Measurements from ENCODE around the gene PPM1D.
"Not testable (repeated sequence)": the region's sequence is repeated elsewhere in the genome, so short reads cannot be mapped to it uniquely, and the experiment has no call there.

Gene PPM1D

GRCh38 chr17:60623415-60623814 is 23.4 kb downstream of the PPM1D start:
- no peak for DNase-seq

DNA sequence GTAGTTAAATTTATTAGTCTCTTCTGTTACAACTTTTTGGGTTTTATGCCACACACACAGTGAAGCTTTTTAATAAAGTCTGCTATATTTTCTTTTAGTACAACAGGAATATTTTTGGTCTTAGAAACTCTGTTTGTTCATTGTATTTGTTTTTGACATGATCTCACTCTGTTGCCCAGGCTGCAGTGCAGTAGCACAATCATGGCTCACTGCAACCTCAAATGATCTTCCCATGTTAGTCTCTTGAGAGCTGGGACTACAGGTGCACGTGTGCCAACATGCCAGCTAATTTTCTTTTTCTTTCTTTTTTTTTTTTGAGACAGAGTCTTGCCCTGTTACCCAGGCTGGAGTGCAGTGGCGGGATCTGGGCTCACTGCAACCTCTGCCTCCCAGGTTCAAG is 27.1 kb downstream of the PPM1D start:
- DNase-seq, result no peak

DNA sequence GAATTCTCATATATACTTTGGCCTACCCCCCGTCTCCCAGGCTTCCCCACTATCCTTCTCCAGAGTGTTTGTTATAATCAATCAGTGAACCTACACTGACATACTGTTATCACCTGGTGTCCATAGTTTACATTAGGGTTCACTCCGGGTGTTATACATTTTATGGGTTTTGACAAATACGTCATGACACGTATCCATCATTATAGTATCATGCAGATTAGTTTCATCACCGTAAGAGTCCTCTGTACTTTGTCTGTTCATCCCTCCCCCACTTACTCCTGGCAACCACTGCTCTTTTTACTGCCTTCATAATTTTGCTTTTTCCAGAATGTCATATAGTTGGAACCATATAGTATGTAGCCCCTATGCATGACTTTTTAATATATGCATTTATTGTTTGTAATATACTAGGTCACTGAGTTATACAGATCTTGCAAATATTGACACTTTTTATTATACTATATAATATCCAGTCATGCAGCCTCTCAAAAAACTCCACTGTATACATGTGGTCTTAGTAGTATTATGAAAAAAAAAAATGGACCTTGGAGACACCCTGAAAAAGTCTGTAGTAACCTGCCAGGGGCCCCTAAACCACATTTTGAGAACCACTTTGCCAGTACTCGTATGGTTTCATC is 28.4 kb downstream of the PPM1D start:
- DNase-seq, result no peak

- no peak for DNase-seq
Observed at GRCh38 chr17:60629120-60629519, 29.1 kb downstream of the PPM1D start.

GRCh38 chr17:60630352-60630751 is 30.4 kb downstream of the PPM1D start:
- no peak for DNase-seq

DNA sequence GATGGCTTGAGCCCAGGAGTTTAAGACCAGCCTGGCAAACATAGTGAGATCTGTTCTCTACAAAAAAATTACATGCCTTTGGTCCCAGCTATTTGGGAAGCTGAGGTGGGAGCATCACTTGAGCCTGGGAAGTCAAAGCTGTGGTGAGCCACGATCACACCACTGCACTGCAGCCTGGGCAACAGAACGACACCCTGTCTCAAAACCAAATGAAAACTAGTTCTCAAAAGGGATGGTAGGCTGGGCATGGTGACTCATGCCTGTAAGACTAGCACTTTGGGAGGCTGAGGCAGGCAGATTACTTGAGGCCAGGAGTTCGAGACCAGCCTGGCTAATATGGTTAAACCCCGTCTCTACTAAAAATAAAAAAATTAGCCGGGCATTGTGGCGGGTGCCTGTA is 31.1 kb downstream of the PPM1D start:
- no peak for DNase-seq

DNA sequence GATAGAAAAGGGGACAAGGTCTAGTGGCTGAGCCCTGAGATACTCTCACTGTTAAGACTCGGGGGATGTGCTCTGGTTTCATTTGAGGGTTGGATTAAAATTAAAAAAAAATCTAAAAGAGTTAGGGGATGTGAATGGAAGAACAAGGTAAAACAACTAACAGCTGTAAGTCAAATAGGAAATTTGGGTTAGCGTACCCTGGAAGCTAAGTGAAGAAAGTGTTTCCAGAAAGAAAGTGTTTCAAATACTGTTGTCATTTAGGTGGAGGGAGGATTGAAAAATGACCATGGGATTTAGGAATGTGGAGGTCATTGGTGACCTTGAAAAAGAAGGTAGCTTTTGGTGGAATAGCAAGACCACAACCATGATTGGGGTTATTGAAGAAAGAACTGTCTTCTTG is 37.7 kb downstream of the PPM1D start:
- DNase-seq, result no peak

GRCh38 chr17:60639019-60639330 is 39.0 kb downstream of the PPM1D start:
- DNase-seq, result no peak

GRCh38 chr17:60640503-60640902 is 40.5 kb downstream of the PPM1D start:
- DNase-seq, result peak; percentile 20

DNA sequence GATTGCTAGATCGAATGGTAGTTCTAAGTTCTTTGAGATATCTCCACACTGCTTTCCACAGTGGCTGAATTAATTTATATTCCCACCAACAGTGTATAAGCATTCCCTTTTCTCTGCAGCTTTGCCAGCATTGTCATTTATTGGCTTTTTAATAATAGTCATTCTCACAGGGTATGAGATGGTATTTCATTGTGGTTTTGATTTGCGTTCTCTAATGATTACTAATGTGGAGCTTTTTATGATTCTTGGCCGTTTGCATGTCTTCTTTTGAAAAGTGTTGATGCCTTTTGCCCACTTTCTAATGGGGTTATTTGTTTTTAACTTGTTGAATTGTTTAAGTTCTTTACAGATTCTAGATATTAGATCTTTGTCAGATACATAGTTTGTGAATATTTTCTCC is 41.1 kb downstream of the PPM1D start:
- DNase-seq, result no peak

DNA sequence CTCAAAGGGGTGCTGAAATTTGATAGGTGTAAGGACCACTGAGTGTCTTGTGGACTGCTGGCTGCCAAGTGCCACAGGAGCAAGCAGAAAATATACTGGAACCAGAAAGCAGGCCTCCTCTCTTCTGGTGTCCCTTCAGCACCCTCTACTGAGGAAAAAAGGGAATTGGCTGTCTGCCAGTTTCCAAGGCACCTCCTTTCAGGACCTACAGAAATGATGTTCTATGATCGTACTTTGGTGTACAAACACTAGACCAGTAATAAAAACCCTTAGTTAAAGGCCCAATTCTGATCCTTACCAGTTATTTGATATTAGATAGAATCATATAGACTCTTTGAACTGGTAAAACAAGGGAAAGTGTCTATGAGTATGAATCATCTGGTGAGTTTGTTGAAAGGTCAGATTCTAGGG is 41.8 kb downstream of the PPM1D start:
- DNase-seq, result peak; percentile 88

GRCh38 chr17:60645918-60646523 is 46.0 kb downstream of the PPM1D start:
- DNase-seq, result no peak

- no peak for DNase-seq
Observed at GRCh38 chr17:60646701-60647100, 46.7 kb downstream of the PPM1D start.

DNA sequence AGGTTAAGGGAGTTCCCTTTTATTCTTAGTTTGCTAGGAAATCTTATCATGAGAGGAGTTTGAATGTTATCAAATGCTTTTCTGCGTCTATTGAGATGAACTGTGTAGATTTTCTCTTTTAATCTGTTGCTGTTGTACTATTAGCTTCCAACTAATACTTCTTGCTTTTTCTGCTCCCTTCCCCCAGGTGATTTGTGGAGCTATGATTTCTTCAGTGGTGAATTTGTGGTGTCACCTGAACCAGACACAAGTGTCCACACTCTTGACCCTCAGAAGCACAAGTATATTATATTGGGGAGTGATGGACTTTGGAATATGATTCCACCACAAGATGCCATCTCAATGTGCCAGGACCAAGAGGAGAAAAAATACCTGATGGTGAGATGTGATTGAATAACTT is 47.7 kb downstream of the PPM1D start:
- DNase-seq, result no peak

DNA sequence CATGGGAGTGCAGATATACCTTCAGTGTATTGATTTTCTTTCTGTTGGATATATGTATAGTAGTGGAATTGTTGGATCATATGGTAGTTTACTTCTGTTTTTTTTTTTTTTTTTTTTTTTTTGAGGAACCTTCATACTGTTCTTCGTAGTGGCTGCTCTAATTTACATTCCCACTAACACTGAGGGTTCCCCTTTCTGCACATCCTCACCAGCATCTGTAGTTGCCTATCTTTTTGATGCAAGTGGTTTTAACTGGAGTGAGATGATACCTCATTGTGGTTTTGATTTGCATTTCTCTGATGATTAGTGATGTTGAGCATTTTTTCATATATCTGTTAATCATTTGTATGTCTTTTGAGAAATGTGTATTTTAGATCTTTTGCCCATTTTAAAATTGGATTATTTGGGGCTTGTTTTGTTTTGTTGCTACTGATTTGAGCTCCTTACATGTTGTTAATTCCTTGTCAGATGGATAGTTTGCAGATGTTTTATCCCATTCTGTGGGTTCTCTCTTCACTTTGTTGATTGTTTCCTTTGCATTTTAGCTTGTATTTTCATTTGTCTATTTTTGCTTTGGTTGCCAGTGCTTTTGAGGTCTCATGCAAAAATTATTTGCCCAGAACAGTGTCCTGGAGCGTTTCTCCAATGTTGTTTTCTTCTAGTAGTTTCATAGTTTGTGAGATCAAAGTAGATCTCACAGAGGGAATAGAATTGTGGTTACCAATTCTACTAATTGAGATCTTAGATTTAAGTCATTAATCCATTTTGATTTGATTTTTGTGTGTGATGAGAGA is 52.7 kb downstream of the PPM1D start:
- DNase-seq, result peak; percentile 68

- DNase-seq, result no peak
Observed at GRCh38 chr17:60653569-60653968, 53.6 kb downstream of the PPM1D start.

- DNase-seq, result peak; percentile 17
Observed at GRCh38 chr17:60656499-60656898, 56.5 kb downstream of the PPM1D start.

DNA sequence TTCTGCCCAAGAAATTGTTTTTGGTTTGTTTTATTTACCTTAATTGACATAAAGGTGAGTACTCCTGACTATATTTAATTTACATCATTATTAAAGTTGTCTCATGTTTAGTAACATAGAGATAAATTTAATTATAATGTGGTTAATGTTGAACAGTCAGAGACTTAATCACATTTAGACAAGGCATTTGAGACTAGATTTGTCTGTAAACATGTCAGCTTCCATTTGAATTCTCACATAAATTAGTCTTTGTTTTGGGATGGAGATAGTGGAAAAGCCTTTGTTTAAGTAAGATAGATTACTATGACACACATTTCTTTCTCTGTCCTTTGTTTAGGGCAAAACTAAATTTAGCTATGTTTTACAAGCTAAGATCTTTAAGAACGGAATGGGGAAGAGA is 59.2 kb downstream of the PPM1D start:
- DNase-seq, result no peak

GRCh38 chr17:60661489-60661888 is 61.5 kb downstream of the PPM1D start:
- DNase-seq, result no peak

GRCh38 chr17:60664022-60664421 is 64.0 kb downstream of the PPM1D start:
- no peak for DNase-seq

DNA sequence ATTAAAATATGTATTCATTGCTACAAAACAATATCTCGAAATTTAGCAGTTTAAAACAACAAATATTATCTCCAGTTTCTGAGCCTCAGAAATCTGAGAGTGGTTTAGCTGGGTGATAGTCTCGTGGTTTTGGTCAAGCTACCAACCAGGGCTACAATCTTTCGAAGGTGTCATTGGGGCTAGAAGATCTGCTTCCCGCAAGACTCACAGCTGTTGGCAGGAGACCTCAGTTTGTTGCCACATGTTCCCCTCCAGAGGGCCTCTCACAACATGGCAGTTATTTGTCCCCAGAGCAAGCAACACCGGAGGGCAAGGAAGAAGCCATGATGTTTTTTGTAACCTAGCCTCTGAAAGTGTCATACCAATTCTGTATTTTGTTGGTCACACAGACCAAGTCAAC is 65.6 kb downstream of the PPM1D start:
- no peak for DNase-seq

DNA sequence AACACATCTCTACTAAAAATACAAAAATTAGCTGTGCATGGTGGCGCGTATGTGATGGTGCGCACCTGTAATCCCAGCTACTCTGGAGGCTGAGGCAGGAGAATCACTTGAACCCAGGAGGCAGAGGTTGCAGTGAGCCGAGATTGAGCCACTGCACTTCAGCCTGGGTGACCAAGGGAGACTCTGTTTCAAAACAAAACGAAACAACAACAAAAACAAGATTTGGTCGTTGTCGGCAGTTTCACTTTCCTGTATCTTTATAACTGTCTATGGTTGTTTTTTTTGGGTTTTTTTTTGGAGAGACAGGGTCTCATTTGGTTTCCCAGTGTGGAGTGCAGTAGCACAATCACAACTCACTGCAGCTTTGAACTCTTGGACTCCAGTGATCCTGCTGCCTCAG is 68.7 kb downstream of the PPM1D start:
- not testable (repeated sequence) for DNase-seq

- no peak for DNase-seq
Observed at GRCh38 chr17:60671482-60671881, 71.5 kb downstream of the PPM1D start.

- DNase-seq, result peak; percentile 8
Observed at GRCh38 chr17:60674637-60675036, 74.6 kb downstream of the PPM1D start.

DNA sequence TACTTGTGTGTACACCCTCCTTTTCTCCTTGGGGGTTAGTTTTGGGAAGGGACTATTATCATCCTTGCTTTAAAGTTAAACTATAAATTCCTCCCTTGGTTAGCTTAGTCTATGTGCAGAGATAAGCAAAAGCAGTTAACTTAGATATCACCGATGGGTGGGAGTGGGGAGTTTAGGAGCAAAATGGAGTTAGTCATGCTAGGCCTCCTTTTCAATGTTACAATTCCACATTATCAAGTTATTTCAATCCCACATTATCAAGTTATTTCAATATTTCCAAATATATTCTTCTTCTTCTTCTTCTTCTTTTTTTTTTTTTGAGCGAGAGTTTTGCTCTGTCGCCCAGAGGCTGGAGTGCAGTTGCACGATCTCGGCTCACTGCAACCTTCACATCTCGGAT is 76.0 kb downstream of the PPM1D start:
- DNase-seq, result no peak

All from OCI-M1 (cell line).